ENCODE data around the gene COMMD1. TPM values are rescaled to one million over a fixed set of nuclear protein-coding genes. Genes with fewer than 3 reads are reported as not detected.

The COMMD1 gene
- polyA plus RNA-seq (65.5 and 69.1 TPM in 2 replicates), polyA minus RNA-seq (50.2 and 64.7 TPM in 2 replicates)

- TF ChIP-seq POLR2AphosphoS5 (IDR thresholded peaks at IDR 0.05) (peak; percentile 81), SMC3 (conservative IDR thresholded peaks at IDR 0.05; ENCODE audit: poor library complexity) (peak; percentile 47), RAD21 (conservative IDR thresholded peaks at IDR 0.05) (peak; percentile 18), TAF1 (IDR thresholded peaks at IDR 0.05; ENCODE audit: low read depth) (peak; percentile 84), MXI1 (conservative IDR thresholded peaks at IDR 0.05; ENCODE audit: poor library complexity, severe bottlenecking) (peak; percentile 72), CTCF (IDR thresholded peaks at IDR 0.05; ENCODE audit: poor library complexity, severe bottlenecking) (no peak), EP300 (conservative IDR thresholded peaks at IDR 0.05; ENCODE audit: poor library complexity, severe bottlenecking) (peak; percentile 11), REST (IDR thresholded peaks at IDR 0.05; ENCODE audit: borderline replicate concordance) (peak; percentile 52), EZH2 (IDR thresholded peaks at IDR 0.05; ENCODE audit: borderline replicate concordance, insufficient read depth, low read length, poor library complexity, severe bottlenecking) (no peak)
- H3F3A ChIP-seq (ENCODE audit: insufficient read depth, low read length, poor library complexity, severe bottlenecking): no peaks in the 10 kb centered on the region
- no peaks in the 10 kb centered on the region for H4K20me1 ChIP-seq (ENCODE audit: insufficient read depth)
- peaks cover 8% of the 10 kb centered on the region for H3K79me2 ChIP-seq (replicated peaks; ENCODE audit: insufficient read depth, low read length)
- no peaks in the 10 kb centered on the region for H3K9me2 ChIP-seq (ENCODE audit: insufficient read depth, low read length)
- peak within 1 kb of the TSS; percentile 63 for H3K9ac ChIP-seq (ENCODE audit: low read length)
- H3K27me3 ChIP-seq (ENCODE audit: insufficient read depth, low read depth, low read length): no peaks in the 10 kb centered on the region
- no peaks in the 10 kb centered on the region for H3K36me3 ChIP-seq (ENCODE audit: insufficient read depth, low read length)
- peak within 1 kb of the TSS; percentile 76 for H3K4me3 ChIP-seq (ENCODE audit: low read length)
- H3K4me2 ChIP-seq (ENCODE audit: low read length): peak within 1 kb of the TSS; percentile 46
- H3K9me3 ChIP-seq (ENCODE audit: low read length): no peaks in the 10 kb centered on the region
- peak within 1 kb of the TSS; percentile 38 for H3K27ac ChIP-seq (ENCODE audit: low read length)
- H2AFZ ChIP-seq (ENCODE audit: low read depth, low read length): peak within 1 kb of the TSS; percentile 31
Measured at GRCh38 chr2:61905372-61906185, at the start of gene COMMD1. COMMD1 (plus strand) TSS chr2:61905674; CDS start chr2:61905679, 5 bp downstream.

GRCh38 chr2:61857224-61857623 is 48.2 kb upstream of the COMMD1 start:
- Histone ChIP-seq H3K27ac (ENCODE audit: low read length) (no peak overlapping the region), H3K79me2 (replicated peaks; ENCODE audit: insufficient read depth, low read length) (no peaks in the 10 kb centered on the region), H3K9me2 (ENCODE audit: insufficient read depth, low read length) (no peaks in the 10 kb centered on the region), H3K36me3 (ENCODE audit: insufficient read depth, low read length) (no peaks in the 10 kb centered on the region), H4K20me1 (ENCODE audit: insufficient read depth) (no peaks in the 10 kb centered on the region), H3K4me3 (ENCODE audit: low read length) (no peak overlapping the region), H3K4me2 (ENCODE audit: low read length) (no peak overlapping the region), H2AFZ (ENCODE audit: low read depth, low read length) (no peak overlapping the region), H3K9ac (ENCODE audit: low read length) (no peak overlapping the region), H3K9me3 (ENCODE audit: low read length) (no peaks in the 10 kb centered on the region), H3K27me3 (ENCODE audit: insufficient read depth, low read depth, low read length) (no peaks in the 10 kb centered on the region), H3F3A (ENCODE audit: insufficient read depth, low read length, poor library complexity, severe bottlenecking) (peaks cover 5% of the 10 kb centered on the region)
- TF ChIP-seq EP300 (conservative IDR thresholded peaks at IDR 0.05; ENCODE audit: poor library complexity, severe bottlenecking) (no peak), CTCF (IDR thresholded peaks at IDR 0.05; ENCODE audit: poor library complexity, severe bottlenecking) (no peak), REST (IDR thresholded peaks at IDR 0.05; ENCODE audit: borderline replicate concordance) (no peak), SMC3 (conservative IDR thresholded peaks at IDR 0.05; ENCODE audit: poor library complexity) (no peak), TAF1 (IDR thresholded peaks at IDR 0.05; ENCODE audit: low read depth) (no peak), POLR2AphosphoS5 (IDR thresholded peaks at IDR 0.05) (no peak)
